Heart right ventricle (tissue), 16 donors: ENCODE measurements around the gene NUDT7. TPM values are rescaled to one million over a fixed set of nuclear protein-coding genes. Genes with fewer than 3 reads are reported as not detected.

ENCODE experiments used
- ATAC-seq, 8 donors: fragments of 200-7000 bp; cut with Tn5 transposase; one replicate each; pipeline ENCODE4 v1.9.1; 2020; ENCODE audit warnings: mild to moderate bottlenecking in 8 of 8, moderate library complexity in 8 of 8, moderate number of reproducible peaks in 1 of 8
- DNase-seq, 2 donors: peaks; one replicate each; pipeline ENCODE4 v3.0.0-alpha.2; 2020
- H3K27ac ChIP-seq, 10 donors: fragments of 200-600 bp; sonication (generic) in 2 of 10; one replicate each; pipeline versions ENCODE4 v1.5.0 to v1.8.0; 2020 to 2022; ENCODE audit warnings: mild to moderate bottlenecking in 3 of 10
- H3K27me3 ChIP-seq, 7 donors: fragments of 200-600 bp; one replicate each; pipeline ENCODE4 v1.8.0; 2021 to 2022; ENCODE audit warnings: mild to moderate bottlenecking in 2 of 7
- H3K36me3 ChIP-seq, 9 donors: fragments of 200-600 bp; sonication (generic) in 1 of 9; one replicate each; pipeline versions ENCODE4 v1.5.0 to v1.8.0; 2020 to 2022; ENCODE audit warnings: mild to moderate bottlenecking in 2 of 9
- H3K4me1 ChIP-seq, 9 donors: fragments of 200-600 bp; sonication (generic) in 1 of 9; one replicate each; pipeline versions ENCODE4 v1.5.0 to v1.8.0; 2020 to 2022; ENCODE audit warnings: mild to moderate bottlenecking in 4 of 9
- H3K4me3 ChIP-seq, 10 donors: fragments of 200-600 bp; sonication (generic) in 2 of 10; one replicate each; pipeline versions ENCODE4 v1.5.0 to v1.8.0; 2020 to 2022; ENCODE audit warnings: mild to moderate bottlenecking in 7 of 10, moderate library complexity in 2 of 10
- H3K9me3 ChIP-seq, 11 donors: fragments of 200-600 bp in 10 of 11; sonication (generic) in 2 of 11; one replicate each; pipeline versions ENCODE4 v1.5.0 to v1.8.0; 2013 to 2022; ENCODE audit warnings: mild to moderate bottlenecking in 2 of 11, control low read depth in 1 of 11, moderate library complexity in 1 of 11
- WGBS, 2 donors: extraction: QIAGEN DNeasy Blood & Tissue Kit; methylation state at CpG; one replicate each; pipeline ENCODE4 v1.1.7; 2013; ENCODE audit warnings: inconsistent platforms in 1 of 2; 5-methylcytosine and 5-hydroxymethylcytosine counted together
- intact Hi-C, 10 donors: fragments of 100-400 bp; cut with DNase I; formaldehyde crosslinking; loops; one replicate each; pipeline versions ENCODE4 v1.11.1 to v1.14.2; 2022
- polyA plus RNA-seq, 2 donors: library from polyadenylated mRNA; stranded (reverse); fragments of 200-250 nt; gene quantifications; one replicate each; pipeline ENCODE4 v1.2.3, GENCODE V29; 2013
- total RNA-seq, 10 donors: library from RNA; stranded (reverse); fragmentation: NEBNext Ultra II Directional in 3 of 10; extraction: Animal tissue kit (Norgen Biotek cat#: 25700) in 3 of 10; gene quantifications; one replicate each; pipeline versions ENCODE4 v1.2.1 to v1.2.4, GENCODE V29; 2021 to 2023
- TF ChIP-seq, protein P1 (sequence below), 9 donors: fragments of 200-600 bp; sonication (generic) in 2 of 9; IDR thresholded peaks; one replicate each; pipeline versions ENCODE4 v1.5.0 to v1.8.0; 2021 to 2022; ENCODE audit warnings: antibody characterized with exemption in 9 of 9, mild to moderate bottlenecking in 5 of 9, moderate library complexity in 1 of 9
- donor health status: Arrhythmogenic right ventricular cardiomyopathy.
- donor health status: ischemic (EF 13 %, LVEDD 7.1; RV severe dilation, severe dysfunction).
- donor health status: healthy with polysubstance abuse.
- donor health status: DM: no; HTN: yes; CAD: no.
- donor health status: DM: no; HTN: no; CAD: no.
- donor health status: ischemic (EF 25% LVEDD 6.9; RV normal size, moderate dysfunction).
- donor health status: ischemic (EF 25% LVEDD 5.7; RV mildly dilated, moderate dysfunction).
- donor health status: healthy.
- donor health status: DM: yes; HTN: yes; CAD: no.
- donor health status: Ischemic cardiomyopathy.
- donor health status: ischemic (EF 35%, LVEDD 5.7; RV mildly dilated, moderate dysfunction).
- donor health status: nonischemic (EF 11% LVEDD 7.7; RV severe dilation, severe dysfunction).
- donor health status: DM: yes; HTN: yes; CAD: no.
- donor health status: PGD.
- donor health status: ischemic (EF 29% LVEDD 5.4; RV normal size, mild dysfunction).
- donor health status: nonischemic (EF 23%, LVEDD 6.1; RV moderate dilation, normal function).

The NUDT7 gene
- total and polyA plus RNA-seq, 12 donors: 10.3 to 75.7 (median 46.9) TPM

GRCh38 chr16:77677129-77677528, 45.2 kb upstream of the NUDT7 start:
- DNase-seq (no peak), ATAC-seq (no peak)
- TF ChIP-seq, protein P1, sequence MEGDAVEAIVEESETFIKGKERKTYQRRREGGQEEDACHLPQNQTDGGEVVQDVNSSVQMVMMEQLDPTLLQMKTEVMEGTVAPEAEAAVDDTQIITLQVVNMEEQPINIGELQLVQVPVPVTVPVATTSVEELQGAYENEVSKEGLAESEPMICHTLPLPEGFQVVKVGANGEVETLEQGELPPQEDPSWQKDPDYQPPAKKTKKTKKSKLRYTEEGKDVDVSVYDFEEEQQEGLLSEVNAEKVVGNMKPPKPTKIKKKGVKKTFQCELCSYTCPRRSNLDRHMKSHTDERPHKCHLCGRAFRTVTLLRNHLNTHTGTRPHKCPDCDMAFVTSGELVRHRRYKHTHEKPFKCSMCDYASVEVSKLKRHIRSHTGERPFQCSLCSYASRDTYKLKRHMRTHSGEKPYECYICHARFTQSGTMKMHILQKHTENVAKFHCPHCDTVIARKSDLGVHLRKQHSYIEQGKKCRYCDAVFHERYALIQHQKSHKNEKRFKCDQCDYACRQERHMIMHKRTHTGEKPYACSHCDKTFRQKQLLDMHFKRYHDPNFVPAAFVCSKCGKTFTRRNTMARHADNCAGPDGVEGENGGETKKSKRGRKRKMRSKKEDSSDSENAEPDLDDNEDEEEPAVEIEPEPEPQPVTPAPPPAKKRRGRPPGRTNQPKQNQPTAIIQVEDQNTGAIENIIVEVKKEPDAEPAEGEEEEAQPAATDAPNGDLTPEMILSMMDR (IDR thresholded peaks at IDR 0.05): no peak
- no peaks in the 10 kb centered on the region for H3K36me3 ChIP-seq
- intact Hi-C loops: loop anchor here in 7 of 10 donors (5.0 to 10.0 kb wide), 6 partner anchors 108 to 425 kb away; partner anchors contain the start of genes WWOX (in 5 of the 7) and VAT1L (in 1 of the 7)
- 50 to 53% methylated on average over 4 of the region's 4 CpGs for WGBS, 2 donors
- no peak overlapping the region for H3K4me3 ChIP-seq
- peaks cover 0 to 10% (median 0%) of the 10 kb centered on the region in 7 donors for H3K27me3 ChIP-seq
- no peak overlapping the region for H3K27ac ChIP-seq
- no peaks in the 10 kb centered on the region for H3K4me1 ChIP-seq
- H3K9me3 ChIP-seq: no peaks in the 10 kb centered on the region

DNA sequence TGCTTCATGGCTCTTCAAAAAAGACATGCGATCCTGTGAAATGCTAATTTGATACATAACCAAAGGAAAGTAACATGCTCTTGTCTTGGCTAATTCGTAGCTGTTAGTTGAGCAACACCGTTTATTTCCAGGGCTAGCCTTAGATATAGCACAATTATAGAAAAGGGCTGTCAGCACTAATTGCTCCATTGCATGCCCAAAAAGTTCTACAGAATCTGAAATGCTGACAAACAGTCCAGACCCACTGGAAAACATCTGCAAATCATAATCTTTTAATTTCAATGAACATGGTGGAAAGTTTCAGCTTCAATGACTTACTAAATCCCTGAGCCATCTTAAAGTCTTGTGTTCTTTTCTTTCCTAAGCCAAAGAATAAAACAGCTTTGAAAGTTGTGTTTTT, 42.9 kb upstream of the NUDT7 start:
- WGBS, 2 donors: 74 to 76% methylated on average over 3 of the region's 3 CpGs
- intact Hi-C loops: loop anchor here in 7 of 10 donors (5.0 to 10.0 kb wide), 6 partner anchors 105 to 423 kb away; partner anchors contain the start of genes WWOX (in 5 of the 7) and VAT1L (in 1 of the 7)

DNA sequence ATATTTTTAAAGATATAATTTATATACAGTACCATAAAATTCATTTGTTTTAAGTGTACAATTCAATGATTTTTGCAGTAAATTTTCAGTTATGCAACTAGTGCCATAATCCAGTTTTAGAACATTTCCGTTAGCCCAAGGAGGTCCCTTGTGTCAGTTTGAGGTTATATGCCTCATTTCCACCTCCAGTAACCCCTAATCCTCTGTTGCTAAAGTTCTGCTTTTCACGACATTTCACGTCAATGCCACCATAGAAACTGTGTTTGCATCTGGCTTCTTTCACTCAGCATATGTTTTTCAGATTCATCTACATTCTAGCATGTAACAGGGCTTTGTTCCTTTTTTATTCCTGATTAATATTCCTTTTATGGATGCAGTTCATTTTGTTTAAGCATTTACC, 42.4 kb upstream of the NUDT7 start:
- peaks cover 0 to 15% (median 0%) of the 10 kb centered on the region in 7 donors for H3K27me3 ChIP-seq
- TF ChIP-seq, protein P1 (IDR thresholded peaks at IDR 0.05): no peak
- intact Hi-C loops: loop anchor here in 7 of 10 donors (5.0 to 10.0 kb wide), 6 partner anchors 105 to 422 kb away; partner anchors contain the start of genes WWOX (in 5 of the 7) and VAT1L (in 1 of the 7)
- DNase-seq: no peak
- no peak overlapping the region for H3K4me3 ChIP-seq
- H3K9me3 ChIP-seq: no peaks in the 10 kb centered on the region
- H3K4me1 ChIP-seq: no peaks in the 10 kb centered on the region
- no peak for ATAC-seq
- no peaks in the 10 kb centered on the region for H3K36me3 ChIP-seq
- 50 to 64% methylated on average over 3 of the region's 3 CpGs for WGBS, 2 donors
- no peak overlapping the region for H3K27ac ChIP-seq

More for the DNA sequence above, 42.9 kb upstream of the NUDT7 start:
- Histone ChIP-seq H3K4me3 (no peak overlapping the region), H3K27ac (no peak overlapping the region), H3K4me1 (no peaks in the 10 kb centered on the region), H3K27me3 (peaks cover 0 to 15% (median 0%) of the 10 kb centered on the region in 7 donors), H3K36me3 (no peaks in the 10 kb centered on the region), H3K9me3 (no peaks in the 10 kb centered on the region)
- no peak for DNase-seq
- ATAC-seq: no peak
- TF ChIP-seq, protein P1 (IDR thresholded peaks at IDR 0.05): no peak

GRCh38 chr16:77680496-77680895, 41.8 kb upstream of the NUDT7 start:
- DNase-seq (no peak), ATAC-seq (no peak)
- TF ChIP-seq, protein P1 (IDR thresholded peaks at IDR 0.05): no peak
- intact Hi-C loops: no loop called here
- Histone ChIP-seq H3K36me3 (no peaks in the 10 kb centered on the region), H3K27me3 (peaks cover 0 to 15% (median 0%) of the 10 kb centered on the region in 7 donors), H3K4me1 (no peaks in the 10 kb centered on the region), H3K27ac (no peak overlapping the region), H3K9me3 (no peaks in the 10 kb centered on the region), H3K4me3 (no peak overlapping the region)
- 94 to 99% methylated on average over 3 of the region's 3 CpGs for WGBS, 2 donors
